OCI-LY1 (cell line): ENCODE measurements around the gene DCTN2.

ENCODE experiments used
- H2AFZ ChIP-seq: fragments of 200-600 bp; sonication (generic), shearing (Covaris generic); 2 replicates; pipeline ENCODE4 v1.6.0; 2014; ENCODE audit warnings: antibody characterized with exemption, mild to moderate bottlenecking, low read length
- H3F3A ChIP-seq: fragments of 200-600 bp; sonication (generic), shearing (Covaris generic); 2 replicates; pipeline ENCODE4 v1.6.0; 2014; ENCODE audit warnings: mild to moderate bottlenecking, antibody characterized with exemption, low read length, moderate library complexity; ENCODE audit not compliant: insufficient read depth
- H3K27ac ChIP-seq: fragments of 200-600 bp; sonication (generic); 2 replicates; pipeline ENCODE4 v1.5.1; 2014; ENCODE audit warnings: low read length, mixed run types, mild to moderate bottlenecking, low read depth; ENCODE audit not compliant: poor library complexity, severe bottlenecking
- H3K27me3 ChIP-seq: fragments of 200-600 bp; sonication (generic); 2 replicates; pipeline ENCODE4 v1.6.0; 2014; ENCODE audit warnings: antibody characterized with exemption, mild to moderate bottlenecking, low read length, moderate library complexity; ENCODE audit not compliant: insufficient read depth
- H3K36me3 ChIP-seq: fragments of 200-600 bp; sonication (generic); 2 replicates; pipeline ENCODE4 v1.6.1; 2014; ENCODE audit warnings: mild to moderate bottlenecking, antibody characterized with exemption, low read length, moderate library complexity, mixed read lengths; ENCODE audit not compliant: insufficient read depth
- H3K4me1 ChIP-seq: fragments of 200-600 bp; sonication (generic); 2 replicates; pipeline ENCODE4 v1.5.1; 2014; ENCODE audit warnings: mild to moderate bottlenecking, low read length, moderate library complexity; ENCODE audit not compliant: insufficient read depth, severe bottlenecking
- H3K4me2 ChIP-seq: fragments of 200-600 bp; sonication (generic), shearing (Covaris generic); 2 replicates; pipeline ENCODE4 v1.6.1; 2014; ENCODE audit warnings: low read length
- H3K4me3 ChIP-seq: fragments of 200-600 bp; sonication (generic); 2 replicates; pipeline ENCODE4 v1.5.1; 2014; ENCODE audit warnings: low read length, low read depth, mild to moderate bottlenecking, mixed read lengths; ENCODE audit not compliant: poor library complexity, severe bottlenecking
- H3K79me2 ChIP-seq: fragments of 200-600 bp; shearing (Covaris generic); 2 replicates; pipeline ENCODE4 v1.6.1; 2016; ENCODE audit warnings: mixed run types, low read length, mixed read lengths; ENCODE audit not compliant: insufficient read depth
- H3K9ac ChIP-seq: fragments of 200-600 bp; sonication (generic), shearing (Covaris generic); 2 replicates; pipeline ENCODE4 v1.6.1; 2014; ENCODE audit warnings: mild to moderate bottlenecking, low read length, mixed read lengths
- H3K9me2 ChIP-seq: fragments of 200-600 bp; sonication (generic), shearing (Covaris generic); 2 replicates; pipeline ENCODE4 v1.6.1; 2014; ENCODE audit warnings: low read depth, mild to moderate bottlenecking, low read length, mixed read lengths
- H3K9me3 ChIP-seq: fragments of 200-600 bp; shearing (Covaris generic); 2 replicates; pipeline ENCODE4 v1.6.1; 2014; ENCODE audit warnings: low read length, mixed read lengths
- H4K20me1 ChIP-seq: fragments of 200-600 bp; sonication (generic), shearing (Covaris generic); 2 replicates; pipeline ENCODE4 v1.6.0; 2016; ENCODE audit warnings: mild to moderate bottlenecking, low read length; ENCODE audit not compliant: insufficient read depth
- CTCF ChIP-seq: fragments of 200-600 bp; sonication (generic), shearing (Covaris generic); IDR thresholded peaks from 2 replicates; pipeline ENCODE4 v1.5.1; 2017; ENCODE audit warnings: mild to moderate bottlenecking, antibody characterized with exemption, low read length, moderate library complexity, mixed read lengths
- EZH2 ChIP-seq: fragments of 200-600 bp; sonication (generic), shearing (Covaris generic); IDR thresholded peaks from 2 replicates; pipeline ENCODE4 v1.8.0; 2017; ENCODE audit warnings: borderline replicate concordance, mixed run types, mild to moderate bottlenecking, antibody characterized with exemption, low read length, moderate library complexity, mixed read lengths

DCTN2 gene

GRCh38 chr12:57529831-57530230, 17.2 kb downstream of the DCTN2 start:
- H3F3A ChIP-seq = no peaks in the 10 kb centered on the region
- H3K9me3 ChIP-seq = no peaks in the 10 kb centered on the region
- H3K36me3 ChIP-seq = peaks cover 85% of the 10 kb centered on the region
- no peak overlapping the region for H2AFZ ChIP-seq
- H3K9me2 ChIP-seq = no peaks in the 10 kb centered on the region
- H3K9ac ChIP-seq = no peak overlapping the region
- H3K27ac ChIP-seq = no peak overlapping the region
- H3K4me1 ChIP-seq = peaks cover 3% of the 10 kb centered on the region
- H4K20me1 ChIP-seq = no peaks in the 10 kb centered on the region
- no peak overlapping the region for H3K4me2 ChIP-seq
- no peaks in the 10 kb centered on the region for H3K79me2 ChIP-seq
- H3K27me3 ChIP-seq = no peaks in the 10 kb centered on the region
- no peak overlapping the region for H3K4me3 ChIP-seq
- no peak for TF ChIP-seq EZH2

- Histone ChIP-seq H3K4me1 (peaks cover 12% of the 10 kb centered on the region), H3K9ac (no peak overlapping the region), H3K9me3 (no peaks in the 10 kb centered on the region), H3K4me2 (no peak overlapping the region), H2AFZ (no peak overlapping the region), H4K20me1 (no peaks in the 10 kb centered on the region), H3K27me3 (no peaks in the 10 kb centered on the region), H3K36me3 (peaks cover 81% of the 10 kb centered on the region), H3K27ac (no peak overlapping the region), H3K4me3 (no peak overlapping the region), H3F3A (no peaks in the 10 kb centered on the region), H3K79me2 (no peaks in the 10 kb centered on the region), H3K9me2 (no peaks in the 10 kb centered on the region)
- TF ChIP-seq EZH2 (no peak), CTCF (no peak)
Measured at GRCh38 chr12:57528831-57529555, 18.0 kb downstream of the DCTN2 start.

DNA sequence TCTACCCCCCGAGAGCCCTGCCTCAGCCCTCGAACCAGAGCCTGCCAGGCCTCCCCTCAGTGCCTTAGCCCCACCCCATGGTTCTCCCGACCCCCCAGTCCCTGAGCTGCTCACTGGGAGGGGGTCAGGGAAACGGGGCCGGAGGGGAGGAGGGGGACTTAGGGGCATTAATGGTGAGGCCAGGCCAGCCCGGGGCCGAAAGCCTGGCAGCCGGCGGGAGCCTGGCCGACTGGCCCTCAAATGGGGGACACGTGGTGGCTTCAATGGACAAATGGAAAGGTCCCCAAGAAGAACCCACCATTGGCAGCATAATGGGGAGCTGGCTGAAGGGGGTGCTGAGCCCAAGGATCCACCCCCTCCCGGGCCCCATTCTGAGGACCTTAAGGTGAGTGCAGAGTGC, 18.8 kb downstream of the DCTN2 start:
- no peak for TF ChIP-seq CTCF
- no peak for TF ChIP-seq EZH2
- H3K9me2 ChIP-seq = no peaks in the 10 kb centered on the region
- H2AFZ ChIP-seq = no peak overlapping the region
- no peaks in the 10 kb centered on the region for H3K79me2 ChIP-seq
- H4K20me1 ChIP-seq = no peaks in the 10 kb centered on the region
- no peak overlapping the region for H3K9ac ChIP-seq
- H3K9me3 ChIP-seq = no peaks in the 10 kb centered on the region
- no peak overlapping the region for H3K4me2 ChIP-seq
- H3K36me3 ChIP-seq = peaks cover 76% of the 10 kb centered on the region
- H3K4me1 ChIP-seq = peaks cover 19% of the 10 kb centered on the region
- no peak overlapping the region for H3K27ac ChIP-seq
- no peaks in the 10 kb centered on the region for H3K27me3 ChIP-seq
- H3F3A ChIP-seq = no peaks in the 10 kb centered on the region
- no peak overlapping the region for H3K4me3 ChIP-seq

DNA sequence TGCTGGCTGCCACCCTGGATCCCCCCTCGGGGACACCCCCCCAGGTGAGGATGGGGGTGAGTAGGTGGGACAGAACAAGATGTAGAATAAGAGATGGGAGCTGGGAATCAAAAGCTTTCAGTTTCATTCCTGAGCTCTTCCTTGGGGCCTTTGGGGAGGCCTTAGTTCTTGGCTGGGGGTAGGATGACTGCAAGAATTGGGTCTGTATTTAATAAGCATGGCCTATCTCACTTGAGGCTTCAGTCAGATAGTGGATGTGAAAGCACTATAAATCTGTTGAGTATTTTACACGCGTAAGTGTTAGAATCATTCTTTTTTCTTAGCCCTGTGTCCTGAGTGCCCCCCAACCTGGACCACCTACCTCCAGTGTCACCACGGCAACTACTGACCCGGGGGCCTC, 19.8 kb downstream of the DCTN2 start:
- Histone ChIP-seq H3K27me3 (no peaks in the 10 kb centered on the region), H3F3A (0 out of 2 replicates have a peak, but pooled peaks cover under 1% of the 10 kb centered on the region), H3K79me2 (no peaks in the 10 kb centered on the region), H2AFZ (no peak overlapping the region), H3K27ac (no peak overlapping the region), H3K9me3 (no peaks in the 10 kb centered on the region), H4K20me1 (no peaks in the 10 kb centered on the region), H3K4me3 (no peak overlapping the region), H3K9me2 (no peaks in the 10 kb centered on the region), H3K36me3 (peaks cover 66% of the 10 kb centered on the region), H3K9ac (no peak overlapping the region), H3K4me2 (no peak overlapping the region), H3K4me1 (peaks cover 22% of the 10 kb centered on the region)
- TF ChIP-seq EZH2 = no peak
- TF ChIP-seq CTCF = no peak
